Kidney epithelial cell (primary cell): Measurements from ENCODE around the gene SLC39A1. TPM values are rescaled to one million over a fixed set of nuclear protein-coding genes. Genes with fewer than 3 reads are reported as not detected.
"Not testable (repeated sequence)": the region's sequence is repeated elsewhere in the genome, so short reads cannot be mapped to it uniquely, and the experiment has no call there.

Experiments used
- DNase-seq: peaks from one replicate; pipeline ENCODE4 v3.0.0-alpha.2; 2010; ENCODE audit warnings: low read depth
- H3K27me3 ChIP-seq: 2 replicates; pipeline ENCODE4 v1.6.0; 2011; ENCODE audit warnings: low read length; ENCODE audit not compliant: control insufficient read depth, insufficient read depth
- H3K36me3 ChIP-seq: 2 replicates; pipeline ENCODE4 v1.5.1; 2011; ENCODE audit warnings: low read length; ENCODE audit not compliant: control insufficient read depth, insufficient read depth
- H3K4me3 ChIP-seq: 2 replicates; pipeline ENCODE4 v1.5.1; 2011; ENCODE audit warnings: low read depth, mild to moderate bottlenecking, control low read depth, low read length
- total RNA-seq: library from RNA; depleted of rRNA; stranded (reverse); fragments of >200 nt; gene quantifications from 2 replicates; pipeline ENCODE4 v1.2.3, GENCODE V29; 2015
- TF ChIP-seq, protein P1 (sequence below): IDR thresholded peaks from 2 replicates; pipeline ENCODE4 v1.5.1; 2011; ENCODE audit warnings: mild to moderate bottlenecking, moderate library complexity, low read length, control low read depth, inconsistent platforms; ENCODE audit not compliant: insufficient read depth, poor library complexity, severe bottlenecking

The SLC39A1 gene
- 219 and 246 TPM in 2 replicates for total RNA-seq

DNA sequence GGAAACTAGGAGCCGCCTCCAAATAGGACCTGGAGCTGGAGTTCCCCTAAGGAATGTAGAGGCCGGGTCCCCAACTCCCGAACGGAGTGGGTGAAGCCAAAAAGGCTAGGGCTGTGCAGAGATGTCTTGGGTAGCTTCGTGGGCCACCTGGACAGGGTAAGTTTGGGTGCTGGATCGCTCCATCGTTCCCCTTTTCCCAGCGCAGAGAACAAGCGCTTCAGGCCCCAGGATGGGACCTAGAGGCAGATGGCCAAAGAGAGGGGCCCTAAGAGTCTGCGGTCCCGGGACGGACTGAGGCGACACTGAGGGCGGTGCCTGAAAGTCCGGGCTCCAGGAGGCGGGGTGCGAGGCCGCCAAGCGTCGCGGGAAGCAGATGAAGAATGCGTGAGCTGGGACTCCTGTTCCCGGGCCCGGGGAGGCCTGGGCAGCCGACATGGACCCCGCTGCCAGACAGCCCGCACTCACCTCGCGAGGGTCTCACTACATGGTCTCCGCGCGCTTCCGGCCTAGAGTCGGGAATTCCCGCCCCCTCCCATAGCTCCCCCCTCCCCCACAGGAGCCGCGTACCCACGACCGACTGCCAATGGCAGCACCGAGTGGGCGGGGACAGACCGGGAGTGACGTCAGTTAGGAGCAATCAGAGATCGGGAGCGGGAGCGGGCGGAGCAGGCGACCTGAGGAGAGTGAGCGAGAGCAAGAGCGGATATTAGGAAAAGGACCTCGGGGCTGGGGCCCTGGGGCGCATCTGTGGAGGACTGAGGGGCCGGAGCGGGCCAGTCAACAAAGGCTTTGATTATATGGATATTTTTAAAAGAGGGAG, at the start of gene SLC39A1:
Gene SLC39A1, minus strand, starts transcription at position 508 of the 820 bp plus-strand sequence. CDS start 822 bp downstream, outside the sequence.
- Histone ChIP-seq H3K4me3 (peak within 1 kb of the TSS; percentile 77), H3K27me3 (no peaks in the 10 kb centered on the region), H3K36me3 (no peaks in the 10 kb centered on the region)
- TF ChIP-seq, protein P1, sequence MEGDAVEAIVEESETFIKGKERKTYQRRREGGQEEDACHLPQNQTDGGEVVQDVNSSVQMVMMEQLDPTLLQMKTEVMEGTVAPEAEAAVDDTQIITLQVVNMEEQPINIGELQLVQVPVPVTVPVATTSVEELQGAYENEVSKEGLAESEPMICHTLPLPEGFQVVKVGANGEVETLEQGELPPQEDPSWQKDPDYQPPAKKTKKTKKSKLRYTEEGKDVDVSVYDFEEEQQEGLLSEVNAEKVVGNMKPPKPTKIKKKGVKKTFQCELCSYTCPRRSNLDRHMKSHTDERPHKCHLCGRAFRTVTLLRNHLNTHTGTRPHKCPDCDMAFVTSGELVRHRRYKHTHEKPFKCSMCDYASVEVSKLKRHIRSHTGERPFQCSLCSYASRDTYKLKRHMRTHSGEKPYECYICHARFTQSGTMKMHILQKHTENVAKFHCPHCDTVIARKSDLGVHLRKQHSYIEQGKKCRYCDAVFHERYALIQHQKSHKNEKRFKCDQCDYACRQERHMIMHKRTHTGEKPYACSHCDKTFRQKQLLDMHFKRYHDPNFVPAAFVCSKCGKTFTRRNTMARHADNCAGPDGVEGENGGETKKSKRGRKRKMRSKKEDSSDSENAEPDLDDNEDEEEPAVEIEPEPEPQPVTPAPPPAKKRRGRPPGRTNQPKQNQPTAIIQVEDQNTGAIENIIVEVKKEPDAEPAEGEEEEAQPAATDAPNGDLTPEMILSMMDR, result no peak
- no peak for DNase-seq

GRCh38 chr1:154012543-154012942, 49.2 kb upstream of the SLC39A1 start:
- not testable (repeated sequence) for H3K27me3 ChIP-seq, H3K36me3 ChIP-seq, DNase-seq, H3K4me3 ChIP-seq

DNA sequence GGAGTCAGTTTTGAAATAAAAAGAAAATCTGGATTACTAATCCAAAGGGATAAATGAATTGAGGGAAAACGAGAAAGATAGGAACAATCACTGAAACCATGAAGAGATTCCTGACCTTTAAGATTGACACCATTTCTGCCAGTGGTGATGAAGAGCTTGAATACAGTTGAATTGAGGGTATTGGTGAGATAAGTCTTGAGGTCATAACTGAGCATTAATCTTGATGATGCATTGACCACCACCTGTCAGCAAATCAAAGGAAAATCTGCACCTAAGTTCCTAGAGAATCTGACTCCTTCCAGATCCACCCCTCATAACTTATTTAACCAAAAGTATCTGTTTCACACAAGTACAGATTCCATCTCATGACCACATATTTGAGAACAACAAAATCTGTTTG, 48.8 kb upstream of the SLC39A1 start:
- no peaks in the 10 kb centered on the region for H3K27me3 ChIP-seq
- TF ChIP-seq, protein P1, result no peak
- no peak overlapping the region for H3K4me3 ChIP-seq
- DNase-seq, result no peak
- H3K36me3 ChIP-seq, result no peaks in the 10 kb centered on the region

DNA sequence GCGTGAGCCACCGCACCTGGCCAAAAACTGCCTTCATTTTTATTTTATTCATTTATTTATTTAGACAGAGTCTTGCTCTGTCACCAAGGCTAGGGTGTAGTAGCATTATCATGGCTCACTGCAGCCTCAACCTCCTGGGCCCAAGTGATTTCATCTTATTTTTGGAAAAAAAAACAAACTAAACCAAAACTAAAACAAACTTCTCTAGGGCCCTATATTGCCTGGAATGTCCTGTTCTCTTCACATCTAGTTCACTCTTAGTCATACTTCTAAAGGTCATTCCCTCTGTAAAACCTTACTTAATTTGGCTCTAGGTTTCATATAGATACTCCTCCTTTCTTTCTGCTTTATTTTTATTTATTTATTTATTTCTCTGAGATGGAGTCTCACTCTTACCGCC, 42.8 kb upstream of the SLC39A1 start:
- TF ChIP-seq, protein P1, result no peak
- DNase-seq, result no peak
- Histone ChIP-seq H3K27me3 (no peaks in the 10 kb centered on the region), H3K36me3 (no peaks in the 10 kb centered on the region), H3K4me3 (no peak overlapping the region)

GRCh38 chr1:154000420-154000819, 37.1 kb upstream of the SLC39A1 start:
- TF ChIP-seq, protein P1, result no peak
- H3K27me3 ChIP-seq, result no peaks in the 10 kb centered on the region
- no peak for DNase-seq
- no peak overlapping the region for H3K4me3 ChIP-seq
- no peaks in the 10 kb centered on the region for H3K36me3 ChIP-seq

DNA sequence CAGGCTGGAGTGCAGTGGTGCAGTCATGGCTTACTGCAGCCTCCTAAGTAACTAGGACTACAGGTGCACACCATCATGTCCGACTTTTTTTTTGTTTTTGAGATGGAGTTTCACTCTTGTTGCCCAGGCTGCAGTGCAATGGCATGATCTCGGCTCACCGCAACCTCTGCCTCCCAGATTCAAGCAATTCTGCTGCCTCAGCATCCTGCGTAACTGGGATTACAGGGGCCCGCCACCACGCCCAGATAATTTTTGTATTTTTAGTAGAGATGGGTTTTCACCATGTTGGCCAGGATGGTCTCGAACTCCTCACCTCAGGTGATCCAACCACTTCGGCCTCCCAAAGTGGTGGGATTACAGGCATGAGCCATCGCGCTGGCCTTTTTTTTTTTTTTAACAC, 33.5 kb upstream of the SLC39A1 start:
- not testable (repeated sequence) for H3K4me3 ChIP-seq, DNase-seq, H3K36me3 ChIP-seq, H3K27me3 ChIP-seq

- TF ChIP-seq, protein P1, result no peak
- peaks cover 2% of the 10 kb centered on the region for H3K36me3 ChIP-seq
- H3K4me3 ChIP-seq, result no peak overlapping the region
- H3K27me3 ChIP-seq, result no peaks in the 10 kb centered on the region
- DNase-seq, result no peak
These were observed 32.3 kb upstream of the SLC39A1 start for GRCh38 chr1:153995640-153996039.
